AG04449 (cell line): ENCODE results near the gene NTRK3.

Experiments
- CTCF ChIA-PET: fragments of 350-600 bp; formaldehyde crosslinking; extraction: SDS; loops from one replicate; lab custom pipeline; 2021; ENCODE audit warnings: antibody characterized with exemption; lab: Yijun Ruan, JAX
- POLR2A ChIA-PET: fragments of 400-600, 350-600 bp; formaldehyde crosslinking; extraction: SDS; loops from one replicate; lab custom pipeline; 2020; ENCODE audit warnings: antibody characterized with exemption, inconsistent platforms; lab: Yijun Ruan, JAX
- DNase-seq: peaks from one replicate; pipeline ENCODE4 v3.0.0-alpha.2; 2010; ENCODE audit warnings: low read depth, low spot score
- H3K4me3 ChIP-seq: 2 replicates; pipeline ENCODE4 v1.5.1; 2011; ENCODE audit warnings: low read depth, mild to moderate bottlenecking, control low read depth, low read length
- TF ChIP-seq, protein P1 (sequence below): IDR thresholded peaks from one replicate; pipeline ENCODE4 v1.5.1; 2011; ENCODE audit warnings: mild to moderate bottlenecking, moderate library complexity, low read length, control low read depth, inconsistent platforms; ENCODE audit not compliant: insufficient read depth; ENCODE audit errors: missing control alignments

NTRK3 gene

GRCh38 chr15:88207565-88207964 lies 49.0 kb downstream of the NTRK3 start:
- ChIA-PET CTCF (interaction anchor here (1.3 to 1.4 kb wide), 2 partner anchors 17 to 38 kb away, joined by 3 read pairs; no protein-coding TSS in a partner anchor), POLR2A (no interaction called here)
- H3K4me3 ChIP-seq: no peak overlapping the region
- no peak for DNase-seq
- TF ChIP-seq, protein P1, sequence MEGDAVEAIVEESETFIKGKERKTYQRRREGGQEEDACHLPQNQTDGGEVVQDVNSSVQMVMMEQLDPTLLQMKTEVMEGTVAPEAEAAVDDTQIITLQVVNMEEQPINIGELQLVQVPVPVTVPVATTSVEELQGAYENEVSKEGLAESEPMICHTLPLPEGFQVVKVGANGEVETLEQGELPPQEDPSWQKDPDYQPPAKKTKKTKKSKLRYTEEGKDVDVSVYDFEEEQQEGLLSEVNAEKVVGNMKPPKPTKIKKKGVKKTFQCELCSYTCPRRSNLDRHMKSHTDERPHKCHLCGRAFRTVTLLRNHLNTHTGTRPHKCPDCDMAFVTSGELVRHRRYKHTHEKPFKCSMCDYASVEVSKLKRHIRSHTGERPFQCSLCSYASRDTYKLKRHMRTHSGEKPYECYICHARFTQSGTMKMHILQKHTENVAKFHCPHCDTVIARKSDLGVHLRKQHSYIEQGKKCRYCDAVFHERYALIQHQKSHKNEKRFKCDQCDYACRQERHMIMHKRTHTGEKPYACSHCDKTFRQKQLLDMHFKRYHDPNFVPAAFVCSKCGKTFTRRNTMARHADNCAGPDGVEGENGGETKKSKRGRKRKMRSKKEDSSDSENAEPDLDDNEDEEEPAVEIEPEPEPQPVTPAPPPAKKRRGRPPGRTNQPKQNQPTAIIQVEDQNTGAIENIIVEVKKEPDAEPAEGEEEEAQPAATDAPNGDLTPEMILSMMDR: no peak

DNA sequence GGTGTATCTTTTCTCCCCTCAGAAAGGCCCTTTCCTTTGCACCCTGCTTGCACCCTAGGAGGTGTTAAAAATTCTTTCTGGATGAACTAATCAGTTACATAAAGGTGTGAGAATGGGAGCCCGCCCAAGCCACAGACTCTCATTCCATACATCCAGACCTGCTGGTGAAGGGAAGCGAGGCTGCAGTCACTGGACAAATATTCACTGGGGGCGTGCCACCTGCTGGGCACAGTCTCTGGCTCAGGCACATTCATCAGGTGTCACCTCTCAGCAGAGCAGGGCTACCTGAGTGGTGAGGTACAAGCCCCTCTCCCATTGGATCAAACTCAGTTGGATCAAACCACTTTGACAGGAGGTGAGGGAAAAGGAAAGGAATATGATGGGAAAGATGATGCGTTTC lies 52.0 kb downstream of the NTRK3 start:
- no peak overlapping the region for H3K4me3 ChIP-seq
- ChIA-PET CTCF (interaction anchor here (1.4 kb wide), 1 partner anchor 40 kb away, joined by 3 read pairs; no protein-coding TSS in a partner anchor), POLR2A (no interaction called here)
- DNase-seq: no peak
- TF ChIP-seq, protein P1: no peak

DNA sequence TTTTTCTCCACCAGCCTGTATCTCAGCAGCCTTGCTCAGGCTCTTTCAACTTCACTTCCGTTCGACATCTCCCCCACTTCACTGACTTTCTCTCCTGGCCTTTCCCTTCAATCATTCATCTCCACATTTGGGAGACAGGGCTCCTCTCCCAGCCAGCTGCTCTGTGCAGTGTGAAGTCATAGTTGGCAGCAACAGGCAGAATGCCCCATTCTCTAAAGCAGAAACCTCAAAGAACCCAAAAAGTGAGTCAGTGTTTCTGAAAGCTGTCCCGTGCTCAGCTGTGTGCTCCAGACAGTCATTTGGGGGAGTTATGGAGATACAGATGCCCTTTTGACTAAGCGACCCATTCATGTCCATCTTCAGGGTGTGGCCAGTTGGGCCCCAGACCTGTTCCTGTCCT lies 54.3 kb downstream of the NTRK3 start:
- POLR2A ChIA-PET: no interaction called here
- CTCF ChIA-PET: interaction anchor here (1.2 kb wide), 1 partner anchor 11 kb away, joined by 3 read pairs; no protein-coding TSS in a partner anchor
- TF ChIP-seq, protein P1: no peak
- DNase-seq: no peak
- no peak overlapping the region for H3K4me3 ChIP-seq

DNA sequence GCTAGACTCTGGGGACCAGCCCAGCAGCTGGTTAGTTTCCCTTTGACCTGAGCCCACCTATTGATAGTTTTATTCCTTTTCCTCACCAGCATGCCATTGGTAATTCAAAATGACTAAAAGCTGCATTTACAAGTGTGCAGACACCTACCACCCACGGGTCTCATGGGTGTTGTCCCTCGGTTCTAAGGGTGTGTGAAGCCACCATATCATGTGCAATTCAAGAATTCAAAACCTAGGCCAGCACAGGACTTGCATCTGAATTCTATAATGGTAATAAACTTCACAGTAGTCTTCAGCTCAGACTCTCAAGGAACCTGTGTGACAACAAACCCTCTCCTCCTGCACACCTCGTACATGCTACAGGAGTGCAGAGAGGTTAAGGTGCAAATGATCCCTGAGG lies 55.3 kb downstream of the NTRK3 start:
- no peak overlapping the region for H3K4me3 ChIP-seq
- ChIA-PET CTCF (interaction anchor here (1.2 kb wide), 1 partner anchor 10 kb away, joined by 3 read pairs; no protein-coding TSS in a partner anchor), POLR2A (no interaction called here)
- DNase-seq: no peak
- TF ChIP-seq, protein P1: no peak

DNA sequence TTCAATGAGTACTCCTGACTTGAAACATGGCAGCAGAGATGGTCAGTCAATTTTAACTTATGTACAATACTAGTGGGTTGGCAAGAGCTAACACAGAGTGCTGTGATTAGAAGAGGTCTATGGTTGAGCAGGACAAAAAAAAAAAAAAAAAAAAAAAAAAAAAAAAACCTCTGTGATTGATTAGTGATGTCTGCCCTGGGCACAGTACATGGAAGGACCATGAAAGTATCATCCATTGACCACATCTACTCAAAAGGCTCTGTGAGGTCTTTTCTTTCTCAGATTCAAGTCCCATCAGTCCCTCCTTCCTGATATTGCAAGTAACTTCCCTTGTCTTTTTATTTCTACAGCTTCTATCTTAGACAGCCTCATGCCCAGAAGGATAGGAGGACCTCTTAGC lies 59.6 kb downstream of the NTRK3 start:
- no peak for DNase-seq
- H3K4me3 ChIP-seq: no peak overlapping the region
- CTCF ChIA-PET: interaction anchor here (1.5 kb wide), 1 partner anchor 50 kb away, joined by 4 read pairs; no protein-coding TSS in a partner anchor
- POLR2A ChIA-PET: no interaction called here
- TF ChIP-seq, protein P1: no peak

DNA sequence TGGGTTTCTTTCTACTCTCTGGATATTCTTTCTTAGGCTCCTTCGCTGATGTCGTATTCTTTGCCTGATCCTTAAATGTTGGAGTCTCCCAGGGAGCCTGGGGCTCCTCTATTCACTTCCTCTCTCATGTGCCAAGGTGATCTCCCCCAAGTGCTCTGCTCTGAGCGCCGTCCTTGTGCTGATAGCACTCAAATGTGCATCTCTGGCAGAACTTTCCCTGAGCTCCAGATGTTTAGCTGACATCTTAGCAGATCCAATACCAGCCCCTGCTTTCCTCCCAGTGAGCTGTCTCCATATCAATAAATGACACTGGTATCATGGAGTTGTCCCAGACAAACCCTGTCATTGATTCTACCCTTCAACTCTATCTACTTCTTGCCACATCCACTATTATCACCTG lies 62.4 kb downstream of the NTRK3 start:
- H3K4me3 ChIP-seq: no peak overlapping the region
- ChIA-PET CTCF (no interaction called here), POLR2A (no interaction called here)
- TF ChIP-seq, protein P1: no peak
- no peak for DNase-seq
